ENCODE measurements around the gene ATP2A3. TPM values are rescaled to one million over a fixed set of nuclear protein-coding genes. Genes with fewer than 3 reads are reported as not detected.

Gene ATP2A3
- total RNA-seq, 1 experiment from 2014 or later, result 13.3 TPM

GRCh38 chr17:3959295-3959899 is 4.8 kb downstream of the ATP2A3 start:
- no peak overlapping the region for H2BK5ac ChIP-seq (ENCODE audit: insufficient read length, low read length)
- DNase-seq, result no peak
- Mint-ChIP-seq H3K27ac (no peak overlapping the region), H3K9me3 (no peaks in the 10 kb centered on the region), H3K4me1 (peaks cover 39 to 56% of the 10 kb centered on the region in 2 experiments), H3K27me3 (ENCODE audit: low read depth) (peaks cover 28% of the 10 kb centered on the region), H3K4me3 (no peak overlapping the region), H3K36me3 (ENCODE audit: insufficient read depth in 1 of 3, low read depth in 3 of 3) (no peaks in the 10 kb centered on the region)
- H3K9me3 ChIP-seq (ENCODE audit: control insufficient read depth, low read depth, low read length), result no peaks in the 10 kb centered on the region
- H2AK5ac ChIP-seq (ENCODE audit: insufficient read length, low read length), result no peak overlapping the region
- H2AFZ ChIP-seq (ENCODE audit: low read length), result no peak overlapping the region
- no peak overlapping the region for H3K4me2 ChIP-seq (ENCODE audit: insufficient read depth, insufficient read length, low read length)
- no peak for TF ChIP-seq CTCF (conservative IDR thresholded peaks at IDR 0.05)
- no peak overlapping the region for H3K27ac ChIP-seq (ENCODE audit: insufficient read length, low read depth, low read length)
- no peaks in the 10 kb centered on the region; the same call in 1 of the 2 replicates for H3K27me3 ChIP-seq (ENCODE audit: insufficient read depth, low read length)
- no peak overlapping the region for H3T11ph ChIP-seq (ENCODE audit: low read length)
- H3K4ac ChIP-seq (ENCODE audit: low read depth, low read length), result no peak overlapping the region
- H3K56ac ChIP-seq (ENCODE audit: insufficient read length, low read depth, low read length), result no peak overlapping the region
- H2BK20ac ChIP-seq (ENCODE audit: low read depth, low read length, poor library complexity, severe bottlenecking), result no peak overlapping the region
- H2BK12ac ChIP-seq (ENCODE audit: insufficient read length, low read depth, low read length), result no peak overlapping the region
- H3K14ac ChIP-seq (ENCODE audit: insufficient read depth, low read length), result no peak overlapping the region; the same call in 1 of the 2 replicates
- H3K4me1 ChIP-seq (ENCODE audit: insufficient read depth, low read length), result peaks cover 3% of the 10 kb centered on the region; the same call in 1 of the 2 replicates
- H3K23me2 ChIP-seq (ENCODE audit: insufficient read length, low read depth, low read length, poor library complexity, severe bottlenecking), result no peaks in the 10 kb centered on the region
- no peaks in the 10 kb centered on the region for H3K79me1 ChIP-seq (ENCODE audit: insufficient read depth, low read depth, low read length, poor library complexity, severe bottlenecking)
- no CpG with 5 or more reads among the region's 15 CpGs for WGBS (ENCODE audit: extremely low coverage, insufficient read length, low lambda C conversion rate)
- no peaks in the 10 kb centered on the region for H4K20me1 ChIP-seq (ENCODE audit: control insufficient read depth, insufficient read depth, insufficient read length)
- H3K9ac ChIP-seq (ENCODE audit: extremely low read depth, insufficient read length, low read length), result no peak overlapping the region
- no peak overlapping the region for H2BK120ac ChIP-seq (ENCODE audit: low read depth, low read length, poor library complexity, severe bottlenecking)
- H4K91ac ChIP-seq (ENCODE audit: insufficient read length, low read depth, low read length), result no peak overlapping the region
- no peak overlapping the region for H4K5ac ChIP-seq (ENCODE audit: insufficient read length, low read depth, low read length)
- no peak overlapping the region for H3K18ac ChIP-seq (ENCODE audit: insufficient read length, low read depth, low read length)
- no peak overlapping the region for H3K23ac ChIP-seq (ENCODE audit: insufficient read length, low read depth, low read length)
- no peaks in the 10 kb centered on the region for H3K79me2 ChIP-seq (ENCODE audit: insufficient read depth, low read length)
- no peak overlapping the region for H4K8ac ChIP-seq (replicated peaks; ENCODE audit: insufficient read length, low read depth, low read length)
- no peak overlapping the region for H2BK15ac ChIP-seq (ENCODE audit: low read depth, low read length)

Data from H9 (cell line).